Measurements from ENCODE around the gene TRIM75. TPM values are rescaled to one million over a fixed set of nuclear protein-coding genes. Genes with fewer than 3 reads are reported as not detected.

TRIM75 gene
- total RNA-seq = not detected
- polyA plus RNA-seq (2013, experiment 1 of 2) = not detected
- polyA plus RNA-seq (2013, experiment 2 of 2) = 0.03 TPM
- total RNA-seq = 0 to 0.07 (median 0) reads per million in 172 experiments

DNA sequence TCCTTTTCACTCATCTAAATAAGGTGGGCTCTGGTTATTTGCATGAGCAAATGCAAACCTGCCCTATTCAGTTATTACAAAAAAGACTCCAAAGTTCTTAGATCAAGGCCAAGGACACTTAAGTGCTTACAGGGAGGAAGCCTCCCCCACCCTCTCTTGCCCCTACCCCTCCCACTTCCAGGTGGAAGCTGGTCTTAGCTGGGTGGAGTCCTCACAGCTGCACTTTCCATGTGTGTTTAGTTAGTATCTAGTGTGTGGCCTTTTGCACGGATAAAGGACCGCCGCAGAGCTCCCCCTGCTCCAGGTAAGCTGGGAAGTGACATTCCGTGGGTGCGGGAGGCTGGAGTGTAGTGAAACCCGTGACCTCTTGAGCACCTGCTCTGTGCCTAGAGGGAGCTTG is at the start of gene TRIM75:
Gene TRIM75 (plus strand): TSS at position 222 of the 400 bp plus-strand sequence. CDS start 5,282 bp downstream, outside the sequence.
- CTCF ChIA-PET = no interaction called here
- POLR2A ChIA-PET = no interaction called here
- no peak within 1 kb of the TSS for H3K27ac Mint-ChIP-seq

DNA sequence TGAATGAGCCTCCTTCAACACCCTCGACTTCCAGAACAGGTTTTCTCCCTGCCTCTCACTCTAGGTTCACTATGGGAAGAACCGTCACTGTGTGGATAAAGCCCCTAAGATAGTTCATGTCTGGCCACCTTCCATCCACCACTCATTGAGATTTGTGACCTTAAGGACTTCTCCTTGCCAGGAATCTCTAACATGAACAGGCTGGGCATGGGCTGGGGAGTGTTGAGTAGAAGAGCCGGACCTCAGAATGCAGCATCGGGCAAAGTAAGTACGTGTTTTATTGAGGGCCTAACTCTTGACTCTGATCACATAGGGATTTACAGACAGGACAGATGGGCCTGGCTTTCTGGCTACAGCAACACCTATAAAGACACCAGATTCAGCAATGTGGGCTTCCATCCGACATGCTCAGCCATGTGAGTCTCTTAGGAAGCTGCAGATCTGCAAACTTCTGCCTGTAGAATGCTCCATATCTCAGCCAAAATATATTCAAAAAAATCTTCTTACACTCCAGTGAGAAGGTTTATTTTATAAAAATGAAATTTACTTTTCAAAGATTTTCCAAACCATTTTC is 48.2 kb upstream of the TRIM75 start:
- DNase-seq (no peak), ATAC-seq (ENCODE audit: poor library complexity) (no peak)
- Histone ChIP-seq H3K4me1 (ENCODE audit: insufficient read depth, low read length) (no peaks in the 10 kb centered on the region), H3K27me3 (ENCODE audit: control insufficient read depth in 1 of 2, insufficient read depth in 2 of 2, low read length in 2 of 2) (no peaks in the 10 kb centered on the region), H3K36me3 (ENCODE audit: insufficient read depth, low read length) (no peaks in the 10 kb centered on the region), H3K27ac (ENCODE audit: low read depth in 1 of 2, low read length in 2 of 2) (no peak overlapping the region), H3K4me3 (ENCODE audit: low read length) (no peak overlapping the region), H3K9me3 (ENCODE audit: control insufficient read depth in 1 of 2, insufficient read depth in 1 of 2, low read length in 2 of 2) (no peaks in the 10 kb centered on the region)
- TF ChIP-seq, protein P1, sequence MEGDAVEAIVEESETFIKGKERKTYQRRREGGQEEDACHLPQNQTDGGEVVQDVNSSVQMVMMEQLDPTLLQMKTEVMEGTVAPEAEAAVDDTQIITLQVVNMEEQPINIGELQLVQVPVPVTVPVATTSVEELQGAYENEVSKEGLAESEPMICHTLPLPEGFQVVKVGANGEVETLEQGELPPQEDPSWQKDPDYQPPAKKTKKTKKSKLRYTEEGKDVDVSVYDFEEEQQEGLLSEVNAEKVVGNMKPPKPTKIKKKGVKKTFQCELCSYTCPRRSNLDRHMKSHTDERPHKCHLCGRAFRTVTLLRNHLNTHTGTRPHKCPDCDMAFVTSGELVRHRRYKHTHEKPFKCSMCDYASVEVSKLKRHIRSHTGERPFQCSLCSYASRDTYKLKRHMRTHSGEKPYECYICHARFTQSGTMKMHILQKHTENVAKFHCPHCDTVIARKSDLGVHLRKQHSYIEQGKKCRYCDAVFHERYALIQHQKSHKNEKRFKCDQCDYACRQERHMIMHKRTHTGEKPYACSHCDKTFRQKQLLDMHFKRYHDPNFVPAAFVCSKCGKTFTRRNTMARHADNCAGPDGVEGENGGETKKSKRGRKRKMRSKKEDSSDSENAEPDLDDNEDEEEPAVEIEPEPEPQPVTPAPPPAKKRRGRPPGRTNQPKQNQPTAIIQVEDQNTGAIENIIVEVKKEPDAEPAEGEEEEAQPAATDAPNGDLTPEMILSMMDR (IDR thresholded peaks at IDR 0.05) = no peak
- POLR2A ChIA-PET = no interaction called here
- CTCF ChIA-PET = no interaction called here
- no peaks in the 10 kb centered on the region for H3K36me3 Mint-ChIP-seq (ENCODE audit: low read depth)
- intact Hi-C loops (cut with DNase I, micrococcal nuclease) = no loop called here
- no peaks in the 10 kb centered on the region for H3K9me3 Mint-ChIP-seq
- no peaks in the 10 kb centered on the region for H3K4me1 Mint-ChIP-seq (ENCODE audit: low read depth)
- no peak overlapping the region for H3K27ac Mint-ChIP-seq
- H3K4me3 Mint-ChIP-seq = no peak overlapping the region
- H3K27me3 Mint-ChIP-seq = peaks cover 4% of the 10 kb centered on the region

More for the DNA sequence above, at the start of gene TRIM75:
- Histone ChIP-seq H3K4me3 (ENCODE audit: low read length) (no peak within 1 kb of the TSS), H3K27me3 (ENCODE audit: control insufficient read depth in 1 of 2, insufficient read depth in 2 of 2, low read length in 2 of 2) (peaks cover 0 to 2% of the 10 kb centered on the region in 2 experiments), H3K4me1 (ENCODE audit: insufficient read depth, low read length) (no peaks in the 10 kb centered on the region), H3K9me3 (ENCODE audit: control insufficient read depth in 1 of 2, insufficient read depth in 1 of 2, low read length in 2 of 2) (no peaks in the 10 kb centered on the region), H3K36me3 (ENCODE audit: insufficient read depth, low read length) (no peaks in the 10 kb centered on the region), H3K27ac (ENCODE audit: low read depth in 1 of 2, low read length in 2 of 2) (no peak within 1 kb of the TSS)
- Mint-ChIP-seq H3K4me3 (no peak within 1 kb of the TSS), H3K9me3 (no peaks in the 10 kb centered on the region), H3K4me1 (ENCODE audit: low read depth) (no peaks in the 10 kb centered on the region), H3K27me3 (peaks cover 4% of the 10 kb centered on the region), H3K36me3 (ENCODE audit: low read depth) (no peaks in the 10 kb centered on the region)
- ATAC-seq (ENCODE audit: poor library complexity) = no peak
- TF ChIP-seq, protein P1 (IDR thresholded peaks at IDR 0.05) = no peak
- DNase-seq = no peak
- intact Hi-C loops (cut with DNase I, micrococcal nuclease) = no loop called here

DNA sequence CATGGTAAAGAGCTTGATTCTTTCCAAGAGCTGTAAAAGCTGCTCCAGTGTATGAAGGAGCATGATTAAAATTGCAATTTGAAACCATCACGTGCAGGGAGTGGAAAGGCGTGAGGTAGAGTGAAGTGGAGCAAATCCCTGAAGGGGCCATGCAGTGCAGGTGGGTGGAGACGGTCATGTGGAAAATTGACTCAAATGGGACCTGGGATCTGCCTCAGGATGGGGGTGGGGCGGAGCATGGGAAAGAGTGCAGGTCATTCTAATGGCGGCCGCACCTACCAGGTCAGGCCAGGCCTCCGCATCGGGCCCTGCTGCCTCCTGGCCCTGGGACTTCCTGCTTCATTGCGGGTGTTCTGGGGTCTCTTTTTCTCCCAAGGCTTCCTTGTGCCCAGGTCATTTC is 47.2 kb upstream of the TRIM75 start:
- Mint-ChIP-seq H3K4me3 (no peak overlapping the region), H3K4me1 (ENCODE audit: low read depth) (no peaks in the 10 kb centered on the region), H3K36me3 (ENCODE audit: low read depth) (no peaks in the 10 kb centered on the region), H3K27ac (no peak overlapping the region), H3K27me3 (peaks cover 8% of the 10 kb centered on the region), H3K9me3 (no peaks in the 10 kb centered on the region)
- TF ChIP-seq, protein P1 (IDR thresholded peaks at IDR 0.05) = no peak
- Histone ChIP-seq H3K4me1 (ENCODE audit: insufficient read depth, low read length) (no peaks in the 10 kb centered on the region), H3K27ac (ENCODE audit: low read depth in 1 of 2, low read length in 2 of 2) (no peak overlapping the region), H3K36me3 (ENCODE audit: insufficient read depth, low read length) (no peaks in the 10 kb centered on the region), H3K9me3 (ENCODE audit: control insufficient read depth in 1 of 2, insufficient read depth in 1 of 2, low read length in 2 of 2) (no peaks in the 10 kb centered on the region), H3K4me3 (ENCODE audit: low read length) (no peak overlapping the region), H3K27me3 (ENCODE audit: control insufficient read depth in 1 of 2, insufficient read depth in 2 of 2, low read length in 2 of 2) (no peaks in the 10 kb centered on the region)
- DNase-seq (no peak), ATAC-seq (ENCODE audit: poor library complexity) (no peak)
- ChIA-PET POLR2A (no interaction called here), CTCF (no interaction called here)
- intact Hi-C loops (cut with DNase I, micrococcal nuclease) = no loop called here

Measured in CD4-positive, alpha-beta T cell (primary cell).